GM12891 (cell line): ENCODE results near the gene IKZF4.
"Not testable (repeated sequence)": the region's sequence is repeated elsewhere in the genome, so short reads cannot be mapped to it uniquely, and the experiment has no call there.

ENCODE experiments used
- DNase-seq: peaks from one replicate; pipeline ENCODE4 v3.0.0; 2011; ENCODE audit warnings: low spot score; ENCODE audit not compliant: insufficient read length
- FAIRE-seq: peaks from 2 replicates; lab custom pipeline; 2011; peaks lifted over from hg19 to GRCh38; lab: Jason Lieb, UNC
- PAX5 ChIP-seq: IDR thresholded peaks from 2 replicates; pipeline ENCODE4 v1.6.1; 2011; ENCODE audit warnings: low read length, moderate library complexity, mild to moderate bottlenecking; ENCODE audit not compliant: insufficient read depth, severe bottlenecking
- POLR2A ChIP-seq: IDR thresholded peaks from 2 replicates; pipeline ENCODE4 v1.6.1; 2011; ENCODE audit warnings: low read depth, low read length, control low read depth
- POLR2AphosphoS5 ChIP-seq: IDR thresholded peaks from 2 replicates; pipeline ENCODE4 v1.6.1; 2011; ENCODE audit warnings: low read depth, low read length, control low read depth
- POU2F2 ChIP-seq: IDR thresholded peaks from 2 replicates; pipeline ENCODE4 v1.6.1; 2011; ENCODE audit warnings: low read depth, mild to moderate bottlenecking, control low read depth, low read length, moderate library complexity
- SPI1 ChIP-seq: IDR thresholded peaks from 2 replicates; pipeline ENCODE4 v1.6.1; 2011; ENCODE audit warnings: low read depth, low read length, control low read depth
- TAF1 ChIP-seq: IDR thresholded peaks from 2 replicates; pipeline ENCODE4 v1.6.1; 2011; ENCODE audit warnings: low read depth, low read length, control low read depth

The IKZF4 gene

DNA sequence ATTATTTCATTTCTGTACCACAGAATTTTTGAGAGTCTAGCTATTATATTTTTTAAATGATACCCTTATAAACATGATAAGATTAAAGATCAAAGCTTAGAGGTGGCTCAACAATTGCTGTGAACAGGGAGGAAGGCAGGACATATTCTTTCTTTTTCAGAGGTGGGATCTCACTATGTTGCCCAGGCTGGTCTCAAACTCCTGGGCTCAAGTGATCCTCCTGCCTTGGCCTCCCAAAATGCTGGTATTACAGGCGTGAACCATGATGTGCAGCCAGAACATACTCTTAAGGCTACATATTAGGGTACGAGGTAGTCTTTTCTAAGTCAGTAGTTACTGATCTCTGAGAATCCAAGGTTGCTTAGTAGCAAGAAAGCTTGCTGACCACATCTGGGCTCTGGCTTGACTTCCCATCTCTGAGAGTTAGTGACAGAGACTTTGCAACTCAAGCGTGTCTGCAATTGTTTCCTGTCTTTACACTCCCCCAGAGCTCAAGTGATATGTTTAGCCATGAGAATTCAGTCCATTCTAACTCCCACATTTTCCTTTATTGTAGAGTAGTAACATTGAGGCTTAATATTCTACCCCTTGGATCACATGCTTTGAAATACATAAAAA is 38.4 kb upstream of the IKZF4 start:
- DNase-seq (peak; percentile 52), FAIRE-seq (peak; percentile 79)
- no peak for TF ChIP-seq TAF1
- no peak for TF ChIP-seq POLR2AphosphoS5
- no peak for TF ChIP-seq POLR2A
- no peak for TF ChIP-seq POU2F2
- TF ChIP-seq PAX5 = peak; percentile 32
- TF ChIP-seq SPI1 = 0 out of 2 replicates have a peak, but pooled peaks have one; percentile 36

DNA sequence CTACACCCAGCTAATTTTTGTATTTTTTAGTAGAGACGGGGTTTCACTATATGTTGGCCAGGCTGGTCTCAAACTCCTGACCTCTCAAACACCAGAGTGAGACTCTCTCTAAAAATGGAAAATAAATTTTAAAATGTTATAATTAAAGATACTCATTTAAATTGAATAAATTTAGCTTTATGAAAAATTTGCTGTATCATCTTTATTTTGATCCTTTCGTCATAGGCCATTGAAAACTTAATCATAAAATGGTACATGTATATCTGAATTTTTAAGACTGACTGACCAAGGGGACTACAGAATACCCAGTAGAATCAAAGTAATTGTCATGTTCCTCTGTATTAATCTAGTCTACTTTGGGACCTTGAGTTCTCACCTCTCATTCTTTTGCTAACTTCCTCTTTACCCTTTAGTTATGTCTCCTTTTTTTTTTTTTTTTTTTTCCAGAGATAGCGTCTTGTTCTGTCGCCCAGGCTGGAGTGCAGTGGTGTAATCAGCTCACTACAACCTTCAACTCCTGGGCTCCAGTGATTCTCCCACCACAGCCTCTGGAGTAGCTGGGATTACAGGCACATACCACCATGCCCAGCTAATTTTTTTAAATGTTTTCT is 37.5 kb upstream of the IKZF4 start:
- no peak for FAIRE-seq
- TF ChIP-seq TAF1 = no peak
- TF ChIP-seq PAX5 = no peak
- no peak for TF ChIP-seq POU2F2
- TF ChIP-seq POLR2AphosphoS5 = no peak
- no peak for TF ChIP-seq SPI1
- TF ChIP-seq POLR2A = no peak
- DNase-seq = no peak

DNA sequence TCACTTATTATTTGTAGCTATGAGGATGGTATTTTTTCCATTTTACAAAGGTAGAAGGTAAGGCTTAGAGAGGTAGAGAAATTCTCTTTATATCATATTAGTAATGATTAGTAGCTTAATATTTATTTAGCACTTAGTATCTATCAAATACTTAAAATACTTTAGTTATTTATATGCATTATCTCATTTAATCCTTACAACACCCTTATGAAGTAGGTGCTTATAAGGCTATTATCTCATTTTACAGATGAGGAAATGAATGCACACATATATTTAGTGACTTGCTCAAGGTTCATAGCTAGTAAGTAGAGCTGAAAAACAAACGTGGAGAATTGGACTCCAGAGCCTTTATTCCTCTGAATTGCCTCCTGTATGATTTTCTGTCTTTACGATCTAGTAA is 36.0 kb upstream of the IKZF4 start:
- no peak for DNase-seq
- no peak for FAIRE-seq

DNA sequence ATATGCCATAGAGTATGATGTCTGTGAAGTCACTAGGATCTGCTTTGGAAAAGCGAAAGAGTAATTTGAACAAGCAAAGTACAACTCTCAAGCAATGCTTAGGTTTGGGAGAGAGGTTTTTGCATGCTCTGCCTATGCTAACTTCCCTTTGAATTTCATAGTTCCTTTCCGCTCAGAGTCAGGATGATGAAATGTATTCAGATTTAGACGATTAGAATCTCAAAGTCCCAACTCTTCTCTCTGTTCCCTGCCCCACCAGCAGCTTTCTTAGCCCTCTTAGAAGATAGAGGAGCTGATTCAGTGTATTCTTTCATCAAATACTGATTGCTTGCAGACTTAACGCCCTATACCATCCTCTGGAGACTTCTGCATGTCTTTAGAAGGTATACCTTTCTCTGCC is 35.5 kb upstream of the IKZF4 start:
- TF ChIP-seq POLR2A = no peak
- TF ChIP-seq TAF1 = no peak
- no peak for TF ChIP-seq POLR2AphosphoS5
- no peak for TF ChIP-seq PAX5
- no peak for TF ChIP-seq SPI1
- no peak for TF ChIP-seq POU2F2
- DNase-seq (no peak), FAIRE-seq (no peak)

More for the DNA sequence above, 36.0 kb upstream of the IKZF4 start:
- TF ChIP-seq TAF1 = no peak
- no peak for TF ChIP-seq POLR2AphosphoS5
- no peak for TF ChIP-seq PAX5
- TF ChIP-seq POLR2A = no peak
- no peak for TF ChIP-seq POU2F2
- no peak for TF ChIP-seq SPI1

DNA sequence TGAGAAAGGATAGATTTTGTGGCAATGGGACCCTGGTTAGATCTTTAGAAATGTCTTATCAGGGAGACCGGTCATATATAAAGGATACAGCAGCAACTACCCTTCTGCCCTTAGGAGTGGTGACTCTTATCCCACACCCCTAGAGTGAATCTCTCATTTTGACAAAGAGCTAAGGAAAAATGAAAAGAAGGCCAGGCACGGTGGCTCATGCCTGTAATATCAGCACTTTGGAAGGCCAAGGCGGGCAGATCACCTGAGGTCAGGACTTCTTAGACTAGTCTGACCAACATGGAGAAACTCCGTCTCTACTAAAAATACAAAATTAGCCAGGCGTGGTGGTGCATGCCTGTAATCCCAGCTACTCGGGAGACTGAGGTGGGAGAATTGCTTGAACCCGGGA is 34.9 kb upstream of the IKZF4 start:
- not testable (repeated sequence) for DNase-seq, FAIRE-seq

DNA sequence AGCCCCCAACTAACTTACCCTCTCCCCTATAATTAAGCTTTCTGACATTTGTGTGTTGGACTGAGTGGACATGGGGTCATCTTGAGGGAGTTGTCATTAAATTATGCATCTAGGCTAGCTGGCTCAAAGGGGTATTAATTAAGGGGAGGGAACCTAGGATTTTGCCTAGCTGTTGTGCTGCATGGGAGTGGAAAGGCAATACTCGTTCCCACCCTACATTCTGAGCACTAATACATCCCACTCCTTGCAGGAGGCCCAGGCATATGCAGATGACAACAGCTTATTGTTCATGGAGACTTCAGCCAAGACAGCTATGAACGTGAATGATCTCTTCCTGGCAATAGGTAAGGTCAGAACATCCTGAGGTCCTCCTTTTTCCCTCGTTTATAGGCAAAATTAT is 29.7 kb upstream of the IKZF4 start:
- DNase-seq (no peak), FAIRE-seq (no peak)
- TF ChIP-seq POLR2A (no peak), TAF1 (no peak), PAX5 (no peak), POU2F2 (no peak), SPI1 (no peak), POLR2AphosphoS5 (no peak)

DNA sequence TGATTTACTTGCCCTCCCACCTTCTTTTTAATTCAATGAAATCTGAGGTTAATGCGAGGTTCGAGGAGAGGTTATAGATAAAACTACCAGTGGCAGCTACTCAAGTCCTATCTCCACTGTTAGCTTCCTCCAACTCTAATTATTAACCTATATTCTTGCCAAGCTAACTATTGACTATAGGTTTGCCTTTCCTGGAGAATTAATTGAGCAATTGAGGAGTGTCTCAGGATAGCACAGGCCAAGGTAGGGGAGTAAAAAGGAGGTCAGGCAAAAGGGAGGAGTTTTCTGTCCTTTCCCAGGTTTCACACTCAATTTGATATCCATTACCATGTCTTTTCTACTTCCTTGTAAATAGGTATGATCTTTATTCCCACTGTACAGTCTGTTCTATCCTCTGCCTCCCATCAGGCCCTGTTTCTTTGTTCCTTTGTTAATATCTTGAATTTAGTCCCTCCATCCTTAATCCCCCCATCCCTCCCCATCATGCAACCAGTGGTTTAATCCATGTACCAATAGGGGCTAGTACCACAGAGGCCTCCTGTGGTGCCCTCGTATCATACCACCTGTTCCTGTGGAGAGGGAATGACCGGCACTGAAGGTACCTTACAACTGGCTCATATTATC is 27.5 kb upstream of the IKZF4 start:
- TF ChIP-seq POU2F2 (no peak), TAF1 (no peak), POLR2A (no peak), PAX5 (no peak), POLR2AphosphoS5 (no peak), SPI1 (no peak)
- FAIRE-seq (no peak), DNase-seq (no peak)

DNA sequence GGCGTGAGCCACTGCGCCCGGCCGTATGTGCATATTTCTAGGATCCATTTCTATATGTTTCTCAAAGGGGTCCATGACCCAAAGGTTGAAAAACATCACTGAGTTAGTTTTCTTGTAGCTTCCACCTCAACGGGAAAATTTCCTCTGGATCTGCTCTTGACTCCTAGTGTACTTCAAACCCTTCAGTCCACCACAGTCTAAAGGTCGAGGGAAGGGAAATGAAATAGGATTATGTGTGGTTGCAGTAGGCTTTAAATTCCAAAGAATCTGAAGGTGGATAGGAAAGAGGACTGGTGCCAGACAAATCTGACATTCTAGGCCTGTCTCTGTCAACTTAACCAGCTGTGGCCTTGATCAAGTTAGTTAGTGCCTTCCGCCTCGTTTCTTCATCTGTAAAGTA is 25.5 kb upstream of the IKZF4 start:
- FAIRE-seq (no peak), DNase-seq (no peak)
- TF ChIP-seq POLR2A (no peak), SPI1 (no peak), POLR2AphosphoS5 (no peak), TAF1 (no peak), PAX5 (no peak), POU2F2 (no peak)

DNA sequence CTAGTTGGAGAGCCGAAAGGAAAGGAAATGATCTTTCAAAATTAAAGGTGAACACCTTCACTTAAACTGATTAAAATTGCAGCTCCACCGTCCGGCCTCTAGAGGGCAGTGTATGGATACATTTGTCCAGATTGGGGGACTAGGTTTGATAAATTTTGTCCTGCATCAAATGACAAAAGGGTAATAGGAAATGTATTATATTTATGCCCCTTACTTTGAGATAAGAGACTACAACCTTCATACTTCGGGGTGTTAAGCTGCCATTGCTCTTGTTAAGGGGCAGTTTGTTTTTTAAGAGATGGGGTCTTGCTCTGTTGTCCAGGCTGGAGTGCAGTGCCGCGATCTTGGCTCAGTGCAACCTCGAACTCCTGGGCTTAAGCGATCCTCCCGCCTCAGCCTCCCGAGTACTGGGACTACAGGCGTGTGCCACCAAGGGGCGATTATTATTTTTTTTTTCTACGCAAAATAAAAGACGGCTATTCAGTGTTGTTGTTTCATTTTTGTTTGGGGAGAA is 24.6 kb upstream of the IKZF4 start:
- TF ChIP-seq POU2F2 (no peak), TAF1 (no peak), PAX5 (no peak), POLR2AphosphoS5 (no peak), SPI1 (no peak), POLR2A (no peak)
- FAIRE-seq (peak; percentile 74), DNase-seq (peak; percentile 44)
